Loucy (cell line): ENCODE results near the gene C1QL1.

Experiments used
- H2AFZ ChIP-seq: fragments of 200-600 bp; sonication (generic); 2 replicates; pipeline ENCODE4 v1.6.0; 2016; ENCODE audit warnings: antibody characterized with exemption, mild to moderate bottlenecking, low read length, moderate library complexity
- H3F3A ChIP-seq: fragments of 200-600 bp; 2 replicates; pipeline ENCODE4 v1.6.0; 2016; ENCODE audit warnings: antibody characterized with exemption, low read depth, mild to moderate bottlenecking
- H3K27me3 ChIP-seq: fragments of 200-600 bp; sonication (generic); 2 replicates; pipeline ENCODE4 v1.6.1; 2014; ENCODE audit warnings: low read length, mild to moderate bottlenecking; ENCODE audit not compliant: insufficient read depth, poor library complexity, severe bottlenecking
- H3K36me3 ChIP-seq: fragments of 200-600 bp; sonication (generic); 2 replicates; pipeline ENCODE4 v1.6.1; 2016; ENCODE audit warnings: low read length; ENCODE audit not compliant: insufficient read depth
- H3K4me1 ChIP-seq: fragments of 200-600 bp; sonication (generic); 2 replicates; pipeline ENCODE4 v1.5.1; 2014; ENCODE audit warnings: low read length, mild to moderate bottlenecking; ENCODE audit not compliant: insufficient read depth, poor library complexity, severe bottlenecking
- H3K4me2 ChIP-seq: fragments of 200-600 bp; sonication (generic); 2 replicates; pipeline ENCODE4 v1.6.0; 2014; ENCODE audit warnings: antibody characterized with exemption, low read length, low read depth, mild to moderate bottlenecking; ENCODE audit not compliant: poor library complexity, severe bottlenecking
- H3K4me3 ChIP-seq: fragments of 200-600 bp; sonication (generic); 2 replicates; pipeline ENCODE4 v1.5.1; 2014; ENCODE audit warnings: low read length, mild to moderate bottlenecking, mixed read lengths; ENCODE audit not compliant: poor library complexity, severe bottlenecking
- H3K79me2 ChIP-seq: fragments of 200-600 bp; sonication (generic); 2 replicates; pipeline ENCODE4 v1.6.1; 2014; ENCODE audit warnings: low read length; ENCODE audit not compliant: insufficient read depth
- H3K9ac ChIP-seq: fragments of 200-600 bp; sonication (generic); 2 replicates; pipeline ENCODE4 v1.6.0; 2014; ENCODE audit warnings: mild to moderate bottlenecking, low read depth, low read length, moderate library complexity; ENCODE audit not compliant: poor library complexity, severe bottlenecking
- H3K9me2 ChIP-seq: fragments of 200-600 bp; sonication (generic); replicated peaks from 2 replicates; pipeline ENCODE4 v1.6.1; 2016; ENCODE audit warnings: low read depth, low read length, mixed read lengths
- H3K9me3 ChIP-seq: fragments of 200-600 bp; sonication (generic); 2 replicates; pipeline ENCODE4 v1.6.1; 2014; ENCODE audit warnings: mild to moderate bottlenecking, antibody characterized with exemption, low read length, low read depth; ENCODE audit not compliant: insufficient read depth
- H4K20me1 ChIP-seq: fragments of 200-600 bp; sonication (generic); 2 replicates; pipeline ENCODE4 v1.6.0; 2014; ENCODE audit warnings: antibody characterized with exemption, low read length, mild to moderate bottlenecking; ENCODE audit not compliant: insufficient read depth, poor library complexity, severe bottlenecking
- CTCF ChIP-seq: fragments of 200-600 bp; sonication (generic); conservative IDR thresholded peaks from 2 replicates; pipeline ENCODE4 v1.5.1; 2014; ENCODE audit warnings: mild to moderate bottlenecking, antibody characterized with exemption, low read length
- EZH2phosphoT487 ChIP-seq: fragments of 200-600 bp; IDR thresholded peaks from 2 replicates; pipeline ENCODE4 v1.6.1; 2018; ENCODE audit warnings: antibody characterized with exemption, mild to moderate bottlenecking, moderate library complexity, borderline replicate concordance

C1QL1 gene

GRCh38 chr17:44965481-44966234 lies 2.4 kb downstream of the C1QL1 start:
- Histone ChIP-seq H3K4me2 (no peak overlapping the region), H3K27me3 (peaks cover 22% of the 10 kb centered on the region), H4K20me1 (no peaks in the 10 kb centered on the region), H3K9ac (no peak overlapping the region), H3F3A (no peaks in the 10 kb centered on the region), H3K9me3 (no peaks in the 10 kb centered on the region), H3K9me2 (no peaks in the 10 kb centered on the region), H3K4me1 (peaks cover 4% of the 10 kb centered on the region), H3K79me2 (no peaks in the 10 kb centered on the region), H3K36me3 (no peaks in the 10 kb centered on the region), H2AFZ (no peak overlapping the region), H3K4me3 (no peak overlapping the region)
- no peak for TF ChIP-seq CTCF
- TF ChIP-seq EZH2phosphoT487 = no peak

- no peaks in the 10 kb centered on the region for H3F3A ChIP-seq
- H2AFZ ChIP-seq = no peak overlapping the region
- H3K27me3 ChIP-seq = no peaks in the 10 kb centered on the region
- H3K79me2 ChIP-seq = no peaks in the 10 kb centered on the region
- H3K36me3 ChIP-seq = no peaks in the 10 kb centered on the region
- H3K4me3 ChIP-seq = no peak overlapping the region
- TF ChIP-seq CTCF = no peak
- no peak for TF ChIP-seq EZH2phosphoT487
- H3K9ac ChIP-seq = no peak overlapping the region
- no peaks in the 10 kb centered on the region for H3K4me1 ChIP-seq
- no peaks in the 10 kb centered on the region for H3K9me2 ChIP-seq
- no peaks in the 10 kb centered on the region for H4K20me1 ChIP-seq
- H3K4me2 ChIP-seq = no peak overlapping the region
- H3K9me3 ChIP-seq = no peaks in the 10 kb centered on the region
These were observed 6.2 kb downstream of the C1QL1 start for GRCh38 chr17:44961921-44962350.

GRCh38 chr17:44960691-44961090 lies 7.4 kb downstream of the C1QL1 start:
- Histone ChIP-seq H3K27me3 (no peaks in the 10 kb centered on the region), H3K36me3 (no peaks in the 10 kb centered on the region), H3K9me3 (no peaks in the 10 kb centered on the region), H2AFZ (no peak overlapping the region), H3K9ac (no peak overlapping the region), H3K4me3 (no peak overlapping the region), H3F3A (no peaks in the 10 kb centered on the region), H3K79me2 (no peaks in the 10 kb centered on the region), H4K20me1 (no peaks in the 10 kb centered on the region), H3K4me1 (no peaks in the 10 kb centered on the region), H3K4me2 (no peak overlapping the region), H3K9me2 (no peaks in the 10 kb centered on the region)
- TF ChIP-seq EZH2phosphoT487 (no peak), CTCF (no peak)
